ENCODE results near the gene SSTR3.
"Not testable (repeated sequence)": the region's sequence is repeated elsewhere in the genome, so short reads cannot be mapped to it uniquely, and the experiment has no call there.

Gene SSTR3

DNA sequence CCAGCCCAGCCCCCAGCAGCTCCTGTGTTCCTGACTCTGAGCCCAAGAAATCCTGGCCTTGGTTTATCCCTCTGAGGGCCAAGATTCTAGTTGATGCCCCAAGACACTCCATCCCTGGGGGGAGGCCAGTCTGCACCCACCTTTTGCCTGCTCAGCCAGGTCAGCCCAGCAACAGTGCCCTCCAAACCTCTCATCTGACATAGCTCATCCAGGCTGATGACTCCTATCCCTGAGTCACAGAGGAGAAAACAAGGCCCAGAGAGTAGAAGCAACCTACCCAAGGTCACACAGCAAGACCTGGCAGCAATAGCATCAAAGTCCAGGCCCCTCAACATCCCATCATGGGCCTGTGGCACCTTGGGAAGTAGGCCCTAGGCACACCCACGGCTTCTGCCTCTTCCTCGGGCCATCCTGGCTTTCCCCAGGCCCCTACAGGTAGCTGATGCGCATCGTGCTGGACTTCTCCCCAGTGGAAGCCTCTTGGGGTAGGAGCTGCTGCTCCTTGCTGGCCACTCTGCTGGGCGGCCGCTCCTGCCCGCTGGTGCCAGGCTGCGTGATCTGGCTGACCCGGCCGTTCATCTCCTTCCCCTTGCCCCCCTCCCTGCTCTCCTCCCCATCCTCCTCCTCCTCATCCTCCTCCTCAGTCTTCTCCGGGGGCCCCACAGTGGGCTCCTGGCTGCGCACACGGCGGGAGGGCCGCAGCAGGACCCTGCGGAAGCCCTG, 6.0 kb downstream of the SSTR3 start:
- no peak for DNase-seq (ENCODE audit: insufficient read length)
- TF ChIP-seq POLR2A (IDR thresholded peaks at IDR 0.05; ENCODE audit: low read depth, low read length) (no peak), TAF1 (IDR thresholded peaks at IDR 0.05; ENCODE audit: borderline replicate concordance, low read depth, low read length) (no peak), POLR2AphosphoS5 (IDR thresholded peaks at IDR 0.05; ENCODE audit: low read depth, low read length) (no peak)
- FAIRE-seq: no peak

DNA sequence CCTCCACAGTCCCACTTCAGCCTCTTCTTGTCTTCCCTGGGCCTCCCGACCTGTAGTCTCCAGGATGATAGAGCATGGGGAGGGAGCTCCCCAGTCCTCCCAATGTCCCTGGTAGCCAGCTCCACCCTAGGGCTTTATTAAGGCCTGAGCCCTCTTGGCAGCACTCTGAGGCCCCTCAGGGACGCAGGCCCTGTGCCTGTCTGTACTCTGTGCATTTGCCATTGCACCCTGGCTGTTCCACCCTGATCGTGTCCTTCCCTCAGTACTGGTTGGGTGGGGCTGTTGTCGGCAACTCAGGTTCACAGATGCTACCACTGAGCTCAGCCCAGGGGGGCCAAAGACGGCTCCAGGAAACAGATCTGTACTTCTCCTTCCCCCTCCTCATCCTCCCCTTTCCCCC, 7.2 kb downstream of the SSTR3 start:
- no peak for TF ChIP-seq POLR2AphosphoS5 (IDR thresholded peaks at IDR 0.05; ENCODE audit: low read depth, low read length)
- TF ChIP-seq POLR2A (IDR thresholded peaks at IDR 0.05; ENCODE audit: low read depth, low read length): no peak
- TF ChIP-seq TAF1 (IDR thresholded peaks at IDR 0.05; ENCODE audit: borderline replicate concordance, low read depth, low read length): no peak
- FAIRE-seq (no peak), DNase-seq (ENCODE audit: insufficient read length) (no peak)

DNA sequence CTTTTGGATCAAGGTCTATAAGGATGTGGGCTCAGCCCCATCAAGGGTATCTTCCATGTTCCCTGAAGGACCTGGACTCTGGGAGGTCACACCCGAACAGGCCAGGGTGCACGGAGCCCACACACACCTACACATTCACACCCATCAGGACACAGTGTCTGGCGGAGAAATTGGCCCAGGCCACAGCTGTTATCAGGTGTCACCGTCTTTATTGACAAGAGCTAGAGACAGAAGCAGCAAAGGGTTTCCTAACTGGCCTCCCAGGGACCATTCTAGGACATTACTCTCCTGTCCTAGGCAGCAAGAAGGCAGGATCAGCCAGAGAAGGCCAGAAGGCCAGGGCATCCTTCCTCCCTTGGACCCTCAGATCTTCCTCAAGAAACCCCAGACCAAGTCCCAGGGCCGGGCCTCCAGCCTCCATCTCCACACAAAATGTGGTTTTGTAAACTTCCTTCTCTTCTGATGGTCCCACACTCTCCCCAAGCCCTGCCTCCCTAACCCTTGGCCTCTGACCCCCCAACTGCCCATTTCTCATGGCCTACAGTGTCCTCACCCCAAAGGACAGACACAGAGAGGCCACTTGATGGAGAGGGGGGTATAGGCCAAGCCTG, 8.1 kb downstream of the SSTR3 start:
- DNase-seq (ENCODE audit: insufficient read length) (no peak), FAIRE-seq (no peak)
- no peak for TF ChIP-seq TAF1 (IDR thresholded peaks at IDR 0.05; ENCODE audit: borderline replicate concordance, low read depth, low read length)
- TF ChIP-seq POLR2AphosphoS5 (IDR thresholded peaks at IDR 0.05; ENCODE audit: low read depth, low read length): no peak
- no peak for TF ChIP-seq POLR2A (IDR thresholded peaks at IDR 0.05; ENCODE audit: low read depth, low read length)

DNA sequence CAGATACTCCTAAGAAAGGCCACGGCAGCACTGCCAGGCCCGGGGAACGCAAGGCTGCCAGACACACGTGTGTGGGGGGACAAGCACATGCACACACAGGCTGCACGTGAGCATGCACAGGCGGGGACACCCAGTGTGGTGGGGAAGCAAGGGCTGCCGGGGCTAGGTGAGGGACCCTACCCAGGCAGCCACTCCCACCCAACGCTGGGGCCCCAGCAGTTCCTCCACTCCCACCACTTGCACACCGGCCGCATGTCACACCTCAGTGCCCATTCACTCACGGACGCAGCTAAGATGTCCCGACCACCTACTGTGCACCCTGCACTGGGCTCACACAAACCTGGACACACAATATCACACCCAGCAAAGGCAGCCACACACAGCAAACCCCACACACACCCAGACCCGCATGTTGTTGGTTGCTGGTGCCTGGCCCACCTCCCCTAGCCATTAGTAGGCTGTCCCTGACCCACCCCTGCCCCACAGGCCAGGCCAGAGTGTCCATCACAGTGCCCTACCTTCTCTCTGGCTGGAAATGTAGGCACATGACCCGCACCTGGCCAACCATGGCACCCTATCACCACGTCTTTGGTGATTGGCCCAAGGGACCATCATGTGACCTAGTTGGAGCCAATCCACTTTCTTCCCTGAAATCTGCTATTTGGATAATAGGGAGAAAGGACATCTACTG, 8.8 kb downstream of the SSTR3 start:
- TF ChIP-seq POLR2A (IDR thresholded peaks at IDR 0.05; ENCODE audit: low read depth, low read length) (no peak), TAF1 (IDR thresholded peaks at IDR 0.05; ENCODE audit: borderline replicate concordance, low read depth, low read length) (no peak), POLR2AphosphoS5 (IDR thresholded peaks at IDR 0.05; ENCODE audit: low read depth, low read length) (no peak)
- FAIRE-seq (no peak), DNase-seq (ENCODE audit: insufficient read length) (no peak)

DNA sequence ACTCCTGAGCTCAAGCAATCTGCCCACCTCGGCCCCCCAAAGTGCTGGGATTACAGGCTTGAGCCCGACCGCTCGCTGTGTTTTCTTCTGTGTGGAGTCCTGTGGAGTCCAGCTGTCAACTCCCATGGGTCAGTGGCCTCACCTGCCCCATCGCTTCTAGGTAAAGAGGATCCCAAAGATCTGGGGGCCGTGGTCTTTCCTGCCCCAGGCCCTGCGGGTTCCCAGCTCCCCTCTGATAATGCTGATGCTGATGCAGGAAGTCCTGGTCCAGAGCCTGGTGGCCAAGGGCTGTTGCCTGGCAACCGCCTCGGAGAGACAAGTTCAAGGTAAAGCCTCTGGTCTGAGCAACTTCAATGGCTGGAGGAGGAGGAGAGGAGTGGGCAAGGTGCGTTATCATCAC, 9.6 kb downstream of the SSTR3 start:
- TF ChIP-seq TAF1 (IDR thresholded peaks at IDR 0.05; ENCODE audit: borderline replicate concordance, low read depth, low read length) (no peak), POLR2AphosphoS5 (IDR thresholded peaks at IDR 0.05; ENCODE audit: low read depth, low read length) (no peak), POLR2A (IDR thresholded peaks at IDR 0.05; ENCODE audit: low read depth, low read length) (no peak)
- FAIRE-seq (no peak), DNase-seq (ENCODE audit: insufficient read length) (no peak)

- no peak for TF ChIP-seq TAF1 (IDR thresholded peaks at IDR 0.05; ENCODE audit: borderline replicate concordance, low read depth, low read length)
- no peak for TF ChIP-seq POLR2AphosphoS5 (IDR thresholded peaks at IDR 0.05; ENCODE audit: low read depth, low read length)
- TF ChIP-seq POLR2A (IDR thresholded peaks at IDR 0.05; ENCODE audit: low read depth, low read length): no peak
- FAIRE-seq (no peak), DNase-seq (ENCODE audit: insufficient read length) (no peak)
Measured at GRCh38 chr22:37202001-37202555, 10.2 kb downstream of the SSTR3 start.

DNA sequence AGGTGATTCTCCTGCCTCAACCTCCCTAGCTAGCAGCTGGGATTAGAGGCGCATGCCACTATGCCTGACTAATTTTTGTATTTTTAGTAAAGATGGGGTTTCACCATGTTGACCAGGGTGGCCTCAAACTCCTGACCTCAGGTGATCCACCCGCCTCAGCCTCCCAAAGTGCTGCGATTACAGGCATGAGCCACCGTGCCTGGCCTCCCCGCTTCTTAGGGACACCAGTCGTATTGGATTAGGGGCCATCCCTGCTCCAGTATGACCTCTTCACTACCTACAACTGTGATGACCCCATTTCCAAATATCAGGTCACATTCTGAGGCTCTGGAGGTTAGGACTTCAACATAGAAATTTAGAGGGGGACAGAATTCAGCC, 10.8 kb downstream of the SSTR3 start:
- not testable (repeated sequence) for DNase-seq (ENCODE audit: insufficient read length); FAIRE-seq

DNA sequence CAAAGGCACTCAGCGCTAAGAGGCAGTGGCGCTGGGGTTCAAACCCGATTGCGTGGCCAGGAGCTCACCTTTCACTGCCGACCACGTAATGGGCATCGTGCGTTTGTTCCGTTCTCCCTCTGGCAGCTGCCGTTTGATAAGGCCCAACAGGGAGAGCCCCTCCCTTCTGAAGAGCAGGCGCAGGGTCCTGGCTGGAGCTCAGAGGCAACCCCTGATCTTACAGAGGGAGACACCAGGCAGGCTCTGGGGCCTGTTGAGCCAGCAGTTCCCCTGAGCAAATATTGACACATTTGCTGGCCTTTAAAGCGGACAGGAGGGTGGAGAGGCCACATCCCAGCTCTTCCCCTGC, 12.5 kb downstream of the SSTR3 start:
- FAIRE-seq: no peak
- no peak for DNase-seq (ENCODE audit: insufficient read length)
- TF ChIP-seq POLR2AphosphoS5 (IDR thresholded peaks at IDR 0.05; ENCODE audit: low read depth, low read length) (no peak), TAF1 (IDR thresholded peaks at IDR 0.05; ENCODE audit: borderline replicate concordance, low read depth, low read length) (no peak), POLR2A (IDR thresholded peaks at IDR 0.05; ENCODE audit: low read depth, low read length) (no peak)

DNA sequence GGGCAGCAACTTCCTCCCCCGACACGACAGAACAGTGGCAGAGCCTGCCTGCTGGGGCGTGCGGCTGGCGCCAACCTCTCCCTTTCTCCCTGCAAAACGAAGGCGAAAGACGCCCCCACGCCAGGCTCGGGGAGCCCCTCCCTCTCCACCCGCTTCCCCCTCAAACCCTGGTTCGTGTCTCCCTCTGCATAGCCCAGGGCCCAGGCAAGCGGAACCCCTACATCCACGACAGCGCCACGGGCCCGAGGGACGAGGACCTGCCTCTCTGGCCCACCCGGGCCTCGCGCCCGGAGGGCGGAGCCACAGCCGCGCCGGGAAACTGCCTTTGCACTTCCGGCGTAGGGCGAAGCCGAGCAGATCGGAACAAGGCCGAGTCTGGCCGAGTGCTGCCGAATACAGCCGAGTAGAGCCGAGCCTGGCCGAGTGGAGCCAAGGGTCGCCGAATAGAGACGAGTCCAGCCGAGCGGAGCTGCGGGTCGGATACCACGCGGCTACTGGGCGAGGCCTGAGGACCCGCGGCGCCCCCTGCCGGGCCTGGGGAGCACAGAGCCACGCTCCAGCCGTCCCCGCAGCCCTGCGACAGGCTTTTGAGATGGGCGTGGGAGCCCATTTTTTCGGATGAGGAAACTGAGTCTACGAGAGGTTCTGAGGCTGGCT, 13.0 kb downstream of the SSTR3 start:
- TF ChIP-seq POLR2A (IDR thresholded peaks at IDR 0.05; ENCODE audit: low read depth, low read length) (peak; percentile 92), TAF1 (IDR thresholded peaks at IDR 0.05; ENCODE audit: borderline replicate concordance, low read depth, low read length) (no peak), POLR2AphosphoS5 (IDR thresholded peaks at IDR 0.05; ENCODE audit: low read depth, low read length) (peak; percentile 82)
- peak; percentile 100 for FAIRE-seq
- peak; percentile 98 for DNase-seq (ENCODE audit: insufficient read length)

- FAIRE-seq (peak; percentile 90), DNase-seq (ENCODE audit: insufficient read length) (peak; percentile 85)
- TF ChIP-seq POLR2AphosphoS5 (IDR thresholded peaks at IDR 0.05; ENCODE audit: low read depth, low read length) (no peak), POLR2A (IDR thresholded peaks at IDR 0.05; ENCODE audit: low read depth, low read length) (no peak), TAF1 (IDR thresholded peaks at IDR 0.05; ENCODE audit: borderline replicate concordance, low read depth, low read length) (no peak)
Measured at GRCh38 chr22:37198258-37199102, 13.8 kb downstream of the SSTR3 start.
